ENCODE data around the gene PIAS4.

The PIAS4 gene

DNA sequence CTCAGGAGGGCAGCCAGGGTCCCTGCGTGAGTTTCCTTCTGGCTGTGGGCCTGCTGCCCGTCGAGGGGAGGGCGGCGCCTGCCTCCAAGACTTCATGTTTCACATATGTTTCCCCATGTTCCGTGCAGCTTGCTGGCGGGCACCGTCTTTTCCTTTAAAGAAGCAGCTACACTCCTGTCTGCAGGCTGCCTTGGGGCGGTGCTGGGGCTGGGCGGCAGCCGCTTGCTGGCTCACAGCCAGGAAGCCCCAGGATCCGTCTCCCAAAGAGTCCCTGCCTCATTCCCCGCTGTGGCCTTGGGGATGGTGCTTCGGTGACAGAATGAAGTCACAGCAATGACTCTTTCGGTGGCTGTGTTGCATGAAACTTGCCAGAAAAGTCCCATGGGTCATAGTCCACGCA is 24.9 kb downstream of the PIAS4 start:
- no peak overlapping the region for H3K4me3 ChIP-seq (ENCODE audit: low read length)
- H3K36me3 ChIP-seq (ENCODE audit: control insufficient read depth, low read length): peaks cover 32% of the 10 kb centered on the region
- H3K4me1 ChIP-seq (ENCODE audit: control insufficient read depth, low read length): no peaks in the 10 kb centered on the region
- H3K27ac ChIP-seq (ENCODE audit: low read depth, low read length): no peak overlapping the region
- peaks cover 9% of the 10 kb centered on the region; the same call in 1 of the 2 replicates for H3K9me3 ChIP-seq (ENCODE audit: control insufficient read depth, insufficient read depth, low read length)
- TF ChIP-seq, protein P1, sequence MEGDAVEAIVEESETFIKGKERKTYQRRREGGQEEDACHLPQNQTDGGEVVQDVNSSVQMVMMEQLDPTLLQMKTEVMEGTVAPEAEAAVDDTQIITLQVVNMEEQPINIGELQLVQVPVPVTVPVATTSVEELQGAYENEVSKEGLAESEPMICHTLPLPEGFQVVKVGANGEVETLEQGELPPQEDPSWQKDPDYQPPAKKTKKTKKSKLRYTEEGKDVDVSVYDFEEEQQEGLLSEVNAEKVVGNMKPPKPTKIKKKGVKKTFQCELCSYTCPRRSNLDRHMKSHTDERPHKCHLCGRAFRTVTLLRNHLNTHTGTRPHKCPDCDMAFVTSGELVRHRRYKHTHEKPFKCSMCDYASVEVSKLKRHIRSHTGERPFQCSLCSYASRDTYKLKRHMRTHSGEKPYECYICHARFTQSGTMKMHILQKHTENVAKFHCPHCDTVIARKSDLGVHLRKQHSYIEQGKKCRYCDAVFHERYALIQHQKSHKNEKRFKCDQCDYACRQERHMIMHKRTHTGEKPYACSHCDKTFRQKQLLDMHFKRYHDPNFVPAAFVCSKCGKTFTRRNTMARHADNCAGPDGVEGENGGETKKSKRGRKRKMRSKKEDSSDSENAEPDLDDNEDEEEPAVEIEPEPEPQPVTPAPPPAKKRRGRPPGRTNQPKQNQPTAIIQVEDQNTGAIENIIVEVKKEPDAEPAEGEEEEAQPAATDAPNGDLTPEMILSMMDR (IDR thresholded peaks at IDR 0.05; ENCODE audit: low read depth, low read length, poor library complexity, severe bottlenecking): no peak
- TF ChIP-seq EZH2phosphoT487 (IDR thresholded peaks at IDR 0.05; ENCODE audit: borderline replicate concordance, low read length): no peak
- H3F3A ChIP-seq (ENCODE audit: control insufficient read depth, insufficient read depth): no peaks in the 10 kb centered on the region; the same call in 1 of the 2 replicates
- H3K4me2 ChIP-seq (ENCODE audit: low read length): no peak overlapping the region
- no peaks in the 10 kb centered on the region for H3K79me2 ChIP-seq (ENCODE audit: control insufficient read depth, low read length)
- no peaks in the 10 kb centered on the region for H4K20me1 ChIP-seq (ENCODE audit: control insufficient read depth, insufficient read depth, low read depth, low read length)
- no peaks in the 10 kb centered on the region for H3K9me2 ChIP-seq (replicated peaks; ENCODE audit: control insufficient read depth, low read length)
- H3K27me3 ChIP-seq (ENCODE audit: control insufficient read depth, low read length): no peaks in the 10 kb centered on the region

DNA sequence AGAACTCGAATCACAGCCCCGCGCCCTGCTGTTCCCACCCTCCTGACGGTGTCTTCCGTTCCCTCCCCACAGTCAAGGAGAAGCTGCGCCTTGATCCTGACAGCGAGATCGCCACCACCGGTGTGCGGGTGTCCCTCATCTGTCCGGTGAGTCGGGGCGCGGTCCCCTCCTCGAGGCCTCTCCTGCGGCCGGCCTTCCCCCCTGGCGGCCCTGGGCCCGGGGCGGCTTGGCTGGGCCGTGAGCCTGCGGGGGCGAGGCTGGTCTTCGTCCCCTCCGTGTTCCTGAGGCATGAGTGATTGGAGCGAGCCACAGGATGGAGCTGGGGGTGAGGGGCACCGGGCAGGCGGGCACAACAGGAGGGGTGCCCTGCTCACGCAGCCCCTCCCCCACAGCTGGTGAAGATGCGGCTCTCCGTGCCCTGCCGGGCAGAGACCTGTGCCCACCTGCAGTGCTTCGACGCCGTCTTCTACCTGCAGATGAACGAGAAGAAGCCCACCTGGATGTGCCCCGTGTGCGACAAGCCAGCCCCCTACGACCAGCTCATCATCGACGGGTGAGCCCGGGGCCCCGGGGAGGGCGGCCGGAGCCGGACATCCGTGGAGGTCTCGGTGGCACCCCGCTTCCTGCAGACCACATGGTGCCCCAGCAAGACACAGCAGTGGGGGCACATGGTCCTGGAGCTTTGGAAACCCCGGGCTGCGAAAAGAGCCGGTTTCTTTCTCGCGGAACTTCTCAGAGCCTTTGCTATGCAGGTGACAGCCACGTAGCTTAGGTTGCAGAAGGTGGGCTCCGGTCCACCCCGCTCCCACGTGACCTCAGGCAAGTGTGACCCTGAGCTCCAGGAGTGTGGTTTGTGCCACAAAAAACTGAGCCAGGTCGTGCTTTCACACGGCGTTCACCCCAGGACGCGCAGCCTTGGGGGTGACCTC is 25.8 kb downstream of the PIAS4 start:
- Histone ChIP-seq H3K4me1 (ENCODE audit: control insufficient read depth, low read length) (no peaks in the 10 kb centered on the region), H3F3A (ENCODE audit: control insufficient read depth, insufficient read depth) (no peaks in the 10 kb centered on the region; the same call in 1 of the 2 replicates), H3K9me3 (ENCODE audit: control insufficient read depth, insufficient read depth, low read length) (peaks cover 9% of the 10 kb centered on the region; the same call in 1 of the 2 replicates), H3K4me2 (ENCODE audit: low read length) (no peak overlapping the region), H3K27ac (ENCODE audit: low read depth, low read length) (no peak overlapping the region), H3K4me3 (ENCODE audit: low read length) (no peak overlapping the region), H3K79me2 (ENCODE audit: control insufficient read depth, low read length) (no peaks in the 10 kb centered on the region), H4K20me1 (ENCODE audit: control insufficient read depth, insufficient read depth, low read depth, low read length) (no peaks in the 10 kb centered on the region), H3K36me3 (ENCODE audit: control insufficient read depth, low read length) (peaks cover 34% of the 10 kb centered on the region), H3K9me2 (replicated peaks; ENCODE audit: control insufficient read depth, low read length) (no peaks in the 10 kb centered on the region), H3K27me3 (ENCODE audit: control insufficient read depth, low read length) (no peaks in the 10 kb centered on the region)
- TF ChIP-seq, protein P1 (IDR thresholded peaks at IDR 0.05; ENCODE audit: low read depth, low read length, poor library complexity, severe bottlenecking): no peak
- TF ChIP-seq EZH2phosphoT487 (IDR thresholded peaks at IDR 0.05; ENCODE audit: borderline replicate concordance, low read length): no peak

DNA sequence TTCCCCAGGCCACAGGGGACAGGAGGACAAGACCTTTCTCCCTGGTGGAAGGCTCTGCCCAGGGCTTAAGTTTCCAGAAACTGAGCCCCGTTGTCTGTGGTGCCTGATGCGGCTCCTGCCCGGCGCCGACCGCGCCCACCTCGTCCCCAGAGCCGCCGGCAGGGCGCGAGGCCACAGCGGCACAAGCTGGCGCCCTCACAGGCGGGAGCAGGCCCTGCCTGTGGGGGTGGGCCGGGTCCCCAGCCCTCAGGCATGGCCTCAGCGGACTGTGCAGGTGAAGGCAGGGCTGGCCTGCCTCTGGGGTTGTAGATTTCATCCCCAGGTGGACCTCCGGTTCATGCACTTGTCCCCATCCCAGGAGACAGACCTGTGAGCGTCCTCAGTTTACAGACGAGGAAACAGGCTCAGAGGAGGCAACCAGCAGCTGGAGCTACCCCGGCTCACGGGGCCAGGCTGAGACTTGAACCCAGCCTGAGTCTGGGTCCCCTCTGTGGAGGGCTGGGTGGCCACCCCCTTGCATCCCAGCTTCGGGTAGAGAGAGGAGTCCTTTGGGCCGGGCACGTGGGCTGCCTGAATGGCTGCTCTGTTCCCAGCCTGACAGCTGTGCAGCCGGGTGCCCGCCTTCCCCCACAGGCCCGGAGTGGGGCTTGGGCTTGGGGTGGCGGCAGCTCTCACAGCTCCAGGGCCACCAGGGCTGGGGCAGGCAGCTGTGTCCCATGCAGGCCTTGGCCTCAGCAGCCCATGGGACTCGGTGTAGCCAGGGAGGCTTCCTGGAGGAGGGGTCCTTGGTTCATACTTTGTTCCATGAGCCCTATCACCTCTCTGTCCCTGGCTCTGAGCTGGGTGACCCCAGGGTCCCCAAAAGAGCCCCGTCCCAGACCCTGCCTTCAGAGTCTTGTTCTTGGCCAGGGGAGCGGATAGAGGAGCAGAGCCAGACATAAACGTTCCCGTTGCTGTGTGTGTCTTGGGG is 26.8 kb downstream of the PIAS4 start:
- Histone ChIP-seq H3K36me3 (ENCODE audit: control insufficient read depth, low read length) (peaks cover 34% of the 10 kb centered on the region), H3K4me1 (ENCODE audit: control insufficient read depth, low read length) (no peaks in the 10 kb centered on the region), H3K9me2 (replicated peaks; ENCODE audit: control insufficient read depth, low read length) (no peaks in the 10 kb centered on the region), H3F3A (ENCODE audit: control insufficient read depth, insufficient read depth) (no peaks in the 10 kb centered on the region; the same call in none of the 2 replicates), H3K9me3 (ENCODE audit: control insufficient read depth, insufficient read depth, low read length) (peaks cover 9% of the 10 kb centered on the region; the same call in 1 of the 2 replicates), H3K27ac (ENCODE audit: low read depth, low read length) (no peak overlapping the region), H3K4me3 (ENCODE audit: low read length) (no peak overlapping the region), H4K20me1 (ENCODE audit: control insufficient read depth, insufficient read depth, low read depth, low read length) (no peaks in the 10 kb centered on the region), H3K4me2 (ENCODE audit: low read length) (no peak overlapping the region), H3K27me3 (ENCODE audit: control insufficient read depth, low read length) (no peaks in the 10 kb centered on the region), H3K79me2 (ENCODE audit: control insufficient read depth, low read length) (no peaks in the 10 kb centered on the region)
- TF ChIP-seq, protein P1 (IDR thresholded peaks at IDR 0.05; ENCODE audit: low read depth, low read length, poor library complexity, severe bottlenecking): no peak
- TF ChIP-seq EZH2phosphoT487 (IDR thresholded peaks at IDR 0.05; ENCODE audit: borderline replicate concordance, low read length): no peak
